GM12873 (cell line): ENCODE data around the gene MRPL19.

Source experiments
- TF ChIP-seq, protein P1 (sequence below): IDR thresholded peaks from 2 replicates; pipeline ENCODE4 v1.5.1; 2012; ENCODE audit warnings: low read depth, mild to moderate bottlenecking, moderate library complexity, low read length, control low read depth; ENCODE audit not compliant: insufficient read depth; ENCODE audit errors: missing control alignments

MRPL19 gene

GRCh38 chr2:75646583-75647425 lies at the start of gene MRPL19:
MRPL19 (plus strand) TSS chr2:75646783; CDS start chr2:75646808, 25 bp downstream.
- TF ChIP-seq, protein P1, sequence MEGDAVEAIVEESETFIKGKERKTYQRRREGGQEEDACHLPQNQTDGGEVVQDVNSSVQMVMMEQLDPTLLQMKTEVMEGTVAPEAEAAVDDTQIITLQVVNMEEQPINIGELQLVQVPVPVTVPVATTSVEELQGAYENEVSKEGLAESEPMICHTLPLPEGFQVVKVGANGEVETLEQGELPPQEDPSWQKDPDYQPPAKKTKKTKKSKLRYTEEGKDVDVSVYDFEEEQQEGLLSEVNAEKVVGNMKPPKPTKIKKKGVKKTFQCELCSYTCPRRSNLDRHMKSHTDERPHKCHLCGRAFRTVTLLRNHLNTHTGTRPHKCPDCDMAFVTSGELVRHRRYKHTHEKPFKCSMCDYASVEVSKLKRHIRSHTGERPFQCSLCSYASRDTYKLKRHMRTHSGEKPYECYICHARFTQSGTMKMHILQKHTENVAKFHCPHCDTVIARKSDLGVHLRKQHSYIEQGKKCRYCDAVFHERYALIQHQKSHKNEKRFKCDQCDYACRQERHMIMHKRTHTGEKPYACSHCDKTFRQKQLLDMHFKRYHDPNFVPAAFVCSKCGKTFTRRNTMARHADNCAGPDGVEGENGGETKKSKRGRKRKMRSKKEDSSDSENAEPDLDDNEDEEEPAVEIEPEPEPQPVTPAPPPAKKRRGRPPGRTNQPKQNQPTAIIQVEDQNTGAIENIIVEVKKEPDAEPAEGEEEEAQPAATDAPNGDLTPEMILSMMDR = no peak

GRCh38 chr2:75596784-75597183 lies 49.8 kb upstream of the MRPL19 start:
- TF ChIP-seq, protein P1 = no peak

GRCh38 chr2:75597949-75598348 lies 48.6 kb upstream of the MRPL19 start:
- TF ChIP-seq, protein P1 = no peak

DNA sequence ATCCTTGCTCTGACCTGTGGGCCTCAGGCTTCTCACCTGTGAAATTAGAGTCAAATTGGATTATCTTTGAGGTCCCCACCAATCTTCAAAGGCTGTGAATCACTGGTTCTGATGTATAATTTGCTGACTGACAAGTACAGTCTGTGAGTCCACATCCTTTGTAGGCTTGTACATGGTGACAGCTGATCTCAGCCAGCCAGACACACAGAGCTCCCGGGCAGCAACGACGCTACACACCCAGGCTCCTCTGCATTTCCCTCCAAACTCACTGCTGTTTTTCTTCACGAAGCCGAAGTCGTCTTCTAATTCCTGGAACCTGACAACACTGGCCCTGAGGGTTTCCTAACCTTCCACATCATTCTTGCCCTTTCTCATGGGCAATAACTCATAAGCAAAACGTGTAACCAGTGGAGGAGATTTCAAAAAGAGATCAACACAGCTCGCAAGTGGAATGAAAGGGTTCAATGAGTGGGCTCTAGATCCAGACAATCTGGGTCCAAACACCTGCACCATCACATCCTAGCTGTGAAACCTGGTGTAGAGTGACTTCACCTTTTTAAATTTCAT lies 47.9 kb upstream of the MRPL19 start:
- TF ChIP-seq, protein P1 = no peak

DNA sequence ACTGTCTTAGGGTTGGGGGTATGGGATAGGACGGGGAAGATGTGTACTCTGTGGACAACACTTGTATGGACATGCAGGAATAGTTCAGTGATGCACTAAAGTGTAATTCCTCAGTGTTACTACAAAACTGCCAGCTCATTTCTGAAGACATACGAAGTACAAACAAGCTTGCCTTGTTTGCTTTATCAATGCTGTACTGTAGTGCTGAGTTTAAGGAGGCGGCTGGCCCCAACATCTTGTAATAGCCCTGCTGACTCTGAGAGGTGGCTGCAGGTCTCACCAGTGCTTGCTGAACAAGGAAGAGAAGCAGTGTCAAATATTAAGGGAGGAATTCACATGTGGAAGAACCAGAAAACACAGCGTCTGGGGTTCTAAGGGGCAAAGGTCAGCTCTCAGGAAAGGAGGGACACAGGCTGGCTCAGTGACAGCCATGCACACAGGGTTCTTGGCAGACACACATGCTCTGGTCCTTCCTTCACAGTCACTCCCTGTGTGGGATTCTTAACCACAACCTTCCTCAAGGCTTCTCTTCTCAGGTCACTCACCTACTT lies 46.0 kb upstream of the MRPL19 start:
- TF ChIP-seq, protein P1 = no peak

GRCh38 chr2:75602724-75603342 lies 43.8 kb upstream of the MRPL19 start:
- TF ChIP-seq, protein P1 = no peak

GRCh38 chr2:75603477-75603876 lies 43.1 kb upstream of the MRPL19 start:
- TF ChIP-seq, protein P1 = no peak
